GM12878 (cell line): ENCODE measurements around the gene TGFB1. TPM values are rescaled to one million over a fixed set of nuclear protein-coding genes. Genes with fewer than 3 reads are reported as not detected.

Experiments
- MXI1 ChIP-seq: fragments of 150-350 bp; IDR thresholded peaks from 2 replicates; pipeline ENCODE4 v1.6.1; 2011; ENCODE audit warnings: low read depth, mild to moderate bottlenecking, inconsistent platforms, low read length, improper control_type of control experiment
- NFIC ChIP-seq: IDR thresholded peaks from 2 replicates; pipeline ENCODE4 v1.6.1; 2012; ENCODE audit warnings: low read depth, mild to moderate bottlenecking, inconsistent platforms, low read length, moderate library complexity
- SMAD5 ChIP-seq: IDR thresholded peaks from 2 replicates; pipeline ENCODE4 v1.6.1; 2016; ENCODE audit warnings: antibody characterized with exemption, low read depth
- TCF3 ChIP-seq: IDR thresholded peaks from 2 replicates; pipeline ENCODE4 v1.6.1; 2012; ENCODE audit warnings: low read depth, mild to moderate bottlenecking, low read length, borderline replicate concordance; ENCODE audit not compliant: insufficient read depth
- ZZZ3 ChIP-seq: IDR thresholded peaks from 2 replicates; pipeline ENCODE4 v1.6.1; 2011; ENCODE audit warnings: low read depth; ENCODE audit not compliant: control insufficient read depth, insufficient read length
- polyA plus RNA-seq, 11 experiments: library from polyadenylated mRNA; depleted of rRNA in 4 of 11; unstranded in 6 of 11; stranded (reverse) in 5 of 11; fragments of >200 nt; fragmentation: Nextera tagmentation in 4 of 11; fragmentation: Illumina TruSeq in 1 of 11; extraction: Ambion mirVana in 4 of 11; extraction: Trizol in 1 of 11; gene quantifications; 1 replicate in 1 of 11; 2 replicates in 10 of 11; pipeline versions ENCODE4 v1.2.1 to v1.2.3, GENCODE V29; 2011 to 2016; ENCODE audit warnings: inconsistent platforms in 2 of 11, missing spikeins in 2 of 11, low read depth in 1 of 11
- total RNA-seq, 4 experiments: library from RNA; depleted of rRNA in 3 of 4; stranded (reverse); fragments of >200 nt in 3 of 4; fragmentation: Illumina TruSeq in 1 of 4; extraction: Trizol in 1 of 4; gene quantifications; 2 replicates each; pipeline versions ENCODE4 v1.2.1 to v1.2.3, GENCODE V29; 2013 to 2021
- TF ChIP-seq, protein P1 (sequence below): fragments of 450-650 bp; IDR thresholded peaks from 2 replicates; pipeline ENCODE4 v1.6.1; 2018; ENCODE audit warnings: mild to moderate bottlenecking, low read depth, moderate library complexity; ENCODE audit not compliant: partially characterized antibody
- TF ChIP-seq, protein P2 (sequence below): fragments of 450-650 bp; IDR thresholded peaks from 2 replicates; pipeline ENCODE4 v1.6.1; 2017; ENCODE audit warnings: mild to moderate bottlenecking, moderate library complexity
- TF ChIP-seq, protein P3 (sequence below): fragments of 450-650 bp; IDR thresholded peaks from 2 replicates; pipeline ENCODE4 v1.6.1; 2017; ENCODE audit warnings: antibody characterized with exemption, mild to moderate bottlenecking, moderate library complexity
- TF ChIP-seq, protein P4 (sequence below): fragments of 450-650 bp; IDR thresholded peaks from 2 replicates; pipeline ENCODE4 v1.6.1; 2018; ENCODE audit warnings: borderline replicate concordance, mild to moderate bottlenecking; ENCODE audit not compliant: partially characterized antibody
- TF ChIP-seq, protein P5 (sequence below), 3 experiments: IDR thresholded peaks in 2 of 3; conservative IDR thresholded peaks in 1 of 3; 2 replicates each; pipeline ENCODE4 v1.5.1; 2011; ENCODE audit warnings: low read depth in 3 of 3, low read length in 3 of 3, mild to moderate bottlenecking in 3 of 3, control low read depth in 2 of 3, moderate library complexity in 2 of 3, inconsistent platforms in 1 of 3, mixed read lengths in 1 of 3; ENCODE audit not compliant: control insufficient read depth in 2 of 3, insufficient read depth in 1 of 3; ENCODE audit errors: extremely low read depth in 1 of 3
- TF ChIP-seq, protein P6 (sequence below): IDR thresholded peaks from 2 replicates; pipeline ENCODE4 v1.6.1; 2011; ENCODE audit warnings: low read depth, mild to moderate bottlenecking, low read length, moderate library complexity, borderline replicate concordance; ENCODE audit errors: extremely low read depth

TGFB1 gene
- total and polyA plus RNA-seq, 10 of the 15 experiments (the other 5 are each of a cell fraction or from before 2014, with no cell fraction given) = 0.23 to 120 (median 10.9) TPM

DNA sequence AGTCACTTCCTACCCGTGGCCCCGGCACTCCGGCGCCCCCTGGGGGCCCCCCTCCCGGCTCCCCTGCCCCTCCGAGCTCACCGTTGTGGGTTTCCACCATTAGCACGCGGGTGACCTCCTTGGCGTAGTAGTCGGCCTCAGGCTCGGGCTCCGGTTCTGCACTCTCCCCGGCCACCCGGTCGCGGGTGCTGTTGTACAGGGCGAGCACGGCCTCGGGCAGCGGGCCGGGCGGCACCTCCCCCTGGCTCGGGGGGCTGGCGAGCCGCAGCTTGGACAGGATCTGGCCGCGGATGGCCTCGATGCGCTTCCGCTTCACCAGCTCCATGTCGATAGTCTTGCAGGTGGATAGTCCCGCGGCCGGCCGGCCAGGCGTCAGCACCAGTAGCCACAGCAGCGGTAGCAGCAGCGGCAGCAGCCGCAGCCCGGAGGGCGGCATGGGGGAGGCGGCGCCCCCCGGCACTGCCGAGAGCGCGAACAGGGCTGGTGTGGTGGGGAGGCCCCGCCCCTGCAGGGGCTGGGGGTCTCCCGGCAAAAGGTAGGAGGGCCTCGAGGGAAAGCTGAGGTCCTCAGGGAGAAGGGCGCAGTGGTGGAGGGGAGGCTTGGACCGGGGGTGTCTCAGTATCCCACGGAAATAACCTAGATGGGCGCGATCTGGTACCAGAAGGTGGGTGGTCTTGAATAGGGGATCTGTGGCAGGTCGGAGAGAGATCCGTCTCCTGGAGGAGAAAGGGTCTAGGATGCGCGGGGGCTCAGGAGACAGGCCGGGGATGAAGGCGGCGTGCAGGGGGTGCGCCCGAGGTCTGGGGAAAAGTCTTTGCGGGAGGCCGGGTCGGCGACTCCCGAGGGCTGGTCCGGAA lies 885 bp downstream of the TGFB1 start (continued):
- TF ChIP-seq, protein P1, sequence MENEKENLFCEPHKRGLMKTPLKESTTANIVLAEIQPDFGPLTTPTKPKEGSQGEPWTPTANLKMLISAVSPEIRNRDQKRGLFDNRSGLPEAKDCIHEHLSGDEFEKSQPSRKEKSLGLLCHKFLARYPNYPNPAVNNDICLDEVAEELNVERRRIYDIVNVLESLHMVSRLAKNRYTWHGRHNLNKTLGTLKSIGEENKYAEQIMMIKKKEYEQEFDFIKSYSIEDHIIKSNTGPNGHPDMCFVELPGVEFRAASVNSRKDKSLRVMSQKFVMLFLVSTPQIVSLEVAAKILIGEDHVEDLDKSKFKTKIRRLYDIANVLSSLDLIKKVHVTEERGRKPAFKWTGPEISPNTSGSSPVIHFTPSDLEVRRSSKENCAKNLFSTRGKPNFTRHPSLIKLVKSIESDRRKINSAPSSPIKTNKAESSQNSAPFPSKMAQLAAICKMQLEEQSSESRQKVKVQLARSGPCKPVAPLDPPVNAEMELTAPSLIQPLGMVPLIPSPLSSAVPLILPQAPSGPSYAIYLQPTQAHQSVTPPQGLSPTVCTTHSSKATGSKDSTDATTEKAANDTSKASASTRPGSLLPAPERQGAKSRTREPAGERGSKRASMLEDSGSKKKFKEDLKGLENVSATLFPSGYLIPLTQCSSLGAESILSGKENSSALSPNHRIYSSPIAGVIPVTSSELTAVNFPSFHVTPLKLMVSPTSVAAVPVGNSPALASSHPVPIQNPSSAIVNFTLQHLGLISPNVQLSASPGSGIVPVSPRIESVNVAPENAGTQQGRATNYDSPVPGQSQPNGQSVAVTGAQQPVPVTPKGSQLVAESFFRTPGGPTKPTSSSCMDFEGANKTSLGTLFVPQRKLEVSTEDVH = no peak
- peak; percentile 64; the same call in 1 of the 2 replicates for TF ChIP-seq MXI1
- TF ChIP-seq, protein P2, sequence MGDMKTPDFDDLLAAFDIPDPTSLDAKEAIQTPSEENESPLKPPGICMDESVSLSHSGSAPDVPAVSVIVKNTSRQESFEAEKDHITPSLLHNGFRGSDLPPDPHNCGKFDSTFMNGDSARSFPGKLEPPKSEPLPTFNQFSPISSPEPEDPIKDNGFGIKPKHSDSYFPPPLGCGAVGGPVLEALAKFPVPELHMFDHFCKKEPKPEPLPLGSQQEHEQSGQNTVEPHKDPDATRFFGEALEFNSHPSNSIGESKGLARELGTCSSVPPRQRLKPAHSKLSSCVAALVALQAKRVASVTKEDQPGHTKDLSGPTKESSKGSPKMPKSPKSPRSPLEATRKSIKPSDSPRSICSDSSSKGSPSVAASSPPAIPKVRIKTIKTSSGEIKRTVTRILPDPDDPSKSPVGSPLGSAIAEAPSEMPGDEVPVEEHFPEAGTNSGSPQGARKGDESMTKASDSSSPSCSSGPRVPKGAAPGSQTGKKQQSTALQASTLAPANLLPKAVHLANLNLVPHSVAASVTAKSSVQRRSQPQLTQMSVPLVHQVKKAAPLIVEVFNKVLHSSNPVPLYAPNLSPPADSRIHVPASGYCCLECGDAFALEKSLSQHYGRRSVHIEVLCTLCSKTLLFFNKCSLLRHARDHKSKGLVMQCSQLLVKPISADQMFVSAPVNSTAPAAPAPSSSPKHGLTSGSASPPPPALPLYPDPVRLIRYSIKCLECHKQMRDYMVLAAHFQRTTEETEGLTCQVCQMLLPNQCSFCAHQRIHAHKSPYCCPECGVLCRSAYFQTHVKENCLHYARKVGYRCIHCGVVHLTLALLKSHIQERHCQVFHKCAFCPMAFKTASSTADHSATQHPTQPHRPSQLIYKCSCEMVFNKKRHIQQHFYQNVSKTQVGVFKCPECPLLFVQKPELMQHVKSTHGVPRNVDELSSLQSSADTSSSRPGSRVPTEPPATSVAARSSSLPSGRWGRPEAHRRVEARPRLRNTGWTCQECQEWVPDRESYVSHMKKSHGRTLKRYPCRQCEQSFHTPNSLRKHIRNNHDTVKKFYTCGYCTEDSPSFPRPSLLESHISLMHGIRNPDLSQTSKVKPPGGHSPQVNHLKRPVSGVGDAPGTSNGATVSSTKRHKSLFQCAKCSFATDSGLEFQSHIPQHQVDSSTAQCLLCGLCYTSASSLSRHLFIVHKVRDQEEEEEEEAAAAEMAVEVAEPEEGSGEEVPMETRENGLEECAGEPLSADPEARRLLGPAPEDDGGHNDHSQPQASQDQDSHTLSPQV = no peak
- TF ChIP-seq, protein P3, sequence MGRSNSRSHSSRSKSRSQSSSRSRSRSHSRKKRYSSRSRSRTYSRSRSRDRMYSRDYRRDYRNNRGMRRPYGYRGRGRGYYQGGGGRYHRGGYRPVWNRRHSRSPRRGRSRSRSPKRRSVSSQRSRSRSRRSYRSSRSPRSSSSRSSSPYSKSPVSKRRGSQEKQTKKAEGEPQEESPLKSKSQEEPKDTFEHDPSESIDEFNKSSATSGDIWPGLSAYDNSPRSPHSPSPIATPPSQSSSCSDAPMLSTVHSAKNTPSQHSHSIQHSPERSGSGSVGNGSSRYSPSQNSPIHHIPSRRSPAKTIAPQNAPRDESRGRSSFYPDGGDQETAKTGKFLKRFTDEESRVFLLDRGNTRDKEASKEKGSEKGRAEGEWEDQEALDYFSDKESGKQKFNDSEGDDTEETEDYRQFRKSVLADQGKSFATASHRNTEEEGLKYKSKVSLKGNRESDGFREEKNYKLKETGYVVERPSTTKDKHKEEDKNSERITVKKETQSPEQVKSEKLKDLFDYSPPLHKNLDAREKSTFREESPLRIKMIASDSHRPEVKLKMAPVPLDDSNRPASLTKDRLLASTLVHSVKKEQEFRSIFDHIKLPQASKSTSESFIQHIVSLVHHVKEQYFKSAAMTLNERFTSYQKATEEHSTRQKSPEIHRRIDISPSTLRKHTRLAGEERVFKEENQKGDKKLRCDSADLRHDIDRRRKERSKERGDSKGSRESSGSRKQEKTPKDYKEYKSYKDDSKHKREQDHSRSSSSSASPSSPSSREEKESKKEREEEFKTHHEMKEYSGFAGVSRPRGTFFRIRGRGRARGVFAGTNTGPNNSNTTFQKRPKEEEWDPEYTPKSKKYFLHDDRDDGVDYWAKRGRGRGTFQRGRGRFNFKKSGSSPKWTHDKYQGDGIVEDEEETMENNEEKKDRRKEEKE = no peak
- TF ChIP-seq, protein P4, sequence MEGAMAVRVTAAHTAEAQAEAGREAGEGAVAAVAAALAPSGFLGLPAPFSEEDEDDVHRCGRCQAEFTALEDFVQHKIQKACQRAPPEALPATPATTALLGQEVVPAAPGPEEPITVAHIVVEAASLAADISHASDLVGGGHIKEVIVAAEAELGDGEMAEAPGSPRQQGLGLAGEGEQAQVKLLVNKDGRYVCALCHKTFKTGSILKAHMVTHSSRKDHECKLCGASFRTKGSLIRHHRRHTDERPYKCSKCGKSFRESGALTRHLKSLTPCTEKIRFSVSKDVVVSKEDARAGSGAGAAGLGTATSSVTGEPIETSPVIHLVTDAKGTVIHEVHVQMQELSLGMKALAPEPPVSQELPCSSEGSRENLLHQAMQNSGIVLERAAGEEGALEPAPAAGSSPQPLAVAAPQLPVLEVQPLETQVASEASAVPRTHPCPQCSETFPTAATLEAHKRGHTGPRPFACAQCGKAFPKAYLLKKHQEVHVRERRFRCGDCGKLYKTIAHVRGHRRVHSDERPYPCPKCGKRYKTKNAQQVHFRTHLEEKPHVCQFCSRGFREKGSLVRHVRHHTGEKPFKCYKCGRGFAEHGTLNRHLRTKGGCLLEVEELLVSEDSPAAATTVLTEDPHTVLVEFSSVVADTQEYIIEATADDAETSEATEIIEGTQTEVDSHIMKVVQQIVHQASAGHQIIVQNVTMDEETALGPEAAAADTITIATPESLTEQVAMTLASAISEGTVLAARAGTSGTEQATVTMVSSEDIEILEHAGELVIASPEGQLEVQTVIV = no peak
- no peak for TF ChIP-seq TCF3
- TF ChIP-seq NFIC = no peak
- 0 out of 2 replicates have a peak, but pooled peaks have one; percentile 24 for TF ChIP-seq SMAD5
- TF ChIP-seq, protein P5, sequence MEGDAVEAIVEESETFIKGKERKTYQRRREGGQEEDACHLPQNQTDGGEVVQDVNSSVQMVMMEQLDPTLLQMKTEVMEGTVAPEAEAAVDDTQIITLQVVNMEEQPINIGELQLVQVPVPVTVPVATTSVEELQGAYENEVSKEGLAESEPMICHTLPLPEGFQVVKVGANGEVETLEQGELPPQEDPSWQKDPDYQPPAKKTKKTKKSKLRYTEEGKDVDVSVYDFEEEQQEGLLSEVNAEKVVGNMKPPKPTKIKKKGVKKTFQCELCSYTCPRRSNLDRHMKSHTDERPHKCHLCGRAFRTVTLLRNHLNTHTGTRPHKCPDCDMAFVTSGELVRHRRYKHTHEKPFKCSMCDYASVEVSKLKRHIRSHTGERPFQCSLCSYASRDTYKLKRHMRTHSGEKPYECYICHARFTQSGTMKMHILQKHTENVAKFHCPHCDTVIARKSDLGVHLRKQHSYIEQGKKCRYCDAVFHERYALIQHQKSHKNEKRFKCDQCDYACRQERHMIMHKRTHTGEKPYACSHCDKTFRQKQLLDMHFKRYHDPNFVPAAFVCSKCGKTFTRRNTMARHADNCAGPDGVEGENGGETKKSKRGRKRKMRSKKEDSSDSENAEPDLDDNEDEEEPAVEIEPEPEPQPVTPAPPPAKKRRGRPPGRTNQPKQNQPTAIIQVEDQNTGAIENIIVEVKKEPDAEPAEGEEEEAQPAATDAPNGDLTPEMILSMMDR (IDR thresholded peaks at IDR 0.05 in 2 of 3, conservative IDR thresholded peaks at IDR 0.05 in 1 of 3; ENCODE audit: control insufficient read depth in 2 of 3, extremely low read depth in 1 of 3, insufficient read depth in 1 of 3, low read depth in 3 of 3, low read length in 3 of 3) = peak; percentile 67 to 83 (median 70)
- no peak for TF ChIP-seq ZZZ3
- TF ChIP-seq, protein P6, sequence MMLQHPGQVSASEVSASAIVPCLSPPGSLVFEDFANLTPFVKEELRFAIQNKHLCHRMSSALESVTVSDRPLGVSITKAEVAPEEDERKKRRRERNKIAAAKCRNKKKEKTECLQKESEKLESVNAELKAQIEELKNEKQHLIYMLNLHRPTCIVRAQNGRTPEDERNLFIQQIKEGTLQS = no peak
